HepG2 (cell line): ENCODE data around the gene RILP.

Experiments
- DPF2 ChIP-seq: sonication (generic); formaldehyde crosslinking; IDR thresholded peaks from 2 replicates; pipeline ENCODE4 v1.4.0; 2020; ENCODE audit warnings: mild to moderate bottlenecking, low read depth, missing genetic modification reagents, borderline replicate concordance
- SUZ12 ChIP-seq: fragments of 150-350 bp; IDR thresholded peaks from 2 replicates; pipeline ENCODE4 v1.6.1; 2014; ENCODE audit warnings: low read depth, low read length
- ZNF766 ChIP-seq: sonication (generic); formaldehyde crosslinking; IDR thresholded peaks from 2 replicates; pipeline ENCODE4 v1.5.0; 2020; ENCODE audit warnings: missing genetic modification reagents, borderline replicate concordance
- TF ChIP-seq, protein P1 (sequence below): IDR thresholded peaks from 2 replicates; pipeline ENCODE4 v1.6.1; 2016
- TF ChIP-seq, protein P2 (sequence below): sonication (generic); formaldehyde crosslinking; IDR thresholded peaks from 2 replicates; pipeline ENCODE4 v1.5.0; 2020; ENCODE audit warnings: mild to moderate bottlenecking, missing genetic modification reagents, moderate library complexity

DNA sequence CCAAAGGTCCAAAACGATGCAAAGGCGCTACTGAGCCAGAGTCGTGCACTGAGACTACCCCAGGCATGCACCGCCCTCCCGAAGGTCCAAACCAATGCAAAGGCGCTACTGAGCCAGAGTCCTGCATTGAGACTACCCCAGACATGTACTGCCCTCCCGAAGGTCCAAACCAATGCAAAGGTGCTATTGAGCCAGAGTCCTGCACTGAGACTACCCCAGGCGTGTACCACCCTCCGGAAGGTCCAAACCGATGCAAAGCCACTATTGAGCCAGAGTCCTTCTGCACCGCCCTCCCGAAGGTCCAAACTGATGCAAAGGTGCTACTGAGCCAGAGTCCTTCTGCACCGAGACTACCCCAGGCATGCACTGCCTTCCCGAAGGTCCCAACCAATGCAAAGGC lies 48.1 kb downstream of the RILP start:
- TF ChIP-seq ZNF766 (CRISPR knock-in tag) (no peak), DPF2 (CRISPR knock-in tag) (no peak), SUZ12 (no peak)
- TF ChIP-seq, protein P1, sequence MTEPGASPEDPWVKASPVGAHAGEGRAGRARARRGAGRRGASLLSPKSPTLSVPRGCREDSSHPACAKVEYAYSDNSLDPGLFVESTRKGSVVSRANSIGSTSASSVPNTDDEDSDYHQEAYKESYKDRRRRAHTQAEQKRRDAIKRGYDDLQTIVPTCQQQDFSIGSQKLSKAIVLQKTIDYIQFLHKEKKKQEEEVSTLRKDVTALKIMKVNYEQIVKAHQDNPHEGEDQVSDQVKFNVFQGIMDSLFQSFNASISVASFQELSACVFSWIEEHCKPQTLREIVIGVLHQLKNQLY = no peak
- TF ChIP-seq, protein P2, sequence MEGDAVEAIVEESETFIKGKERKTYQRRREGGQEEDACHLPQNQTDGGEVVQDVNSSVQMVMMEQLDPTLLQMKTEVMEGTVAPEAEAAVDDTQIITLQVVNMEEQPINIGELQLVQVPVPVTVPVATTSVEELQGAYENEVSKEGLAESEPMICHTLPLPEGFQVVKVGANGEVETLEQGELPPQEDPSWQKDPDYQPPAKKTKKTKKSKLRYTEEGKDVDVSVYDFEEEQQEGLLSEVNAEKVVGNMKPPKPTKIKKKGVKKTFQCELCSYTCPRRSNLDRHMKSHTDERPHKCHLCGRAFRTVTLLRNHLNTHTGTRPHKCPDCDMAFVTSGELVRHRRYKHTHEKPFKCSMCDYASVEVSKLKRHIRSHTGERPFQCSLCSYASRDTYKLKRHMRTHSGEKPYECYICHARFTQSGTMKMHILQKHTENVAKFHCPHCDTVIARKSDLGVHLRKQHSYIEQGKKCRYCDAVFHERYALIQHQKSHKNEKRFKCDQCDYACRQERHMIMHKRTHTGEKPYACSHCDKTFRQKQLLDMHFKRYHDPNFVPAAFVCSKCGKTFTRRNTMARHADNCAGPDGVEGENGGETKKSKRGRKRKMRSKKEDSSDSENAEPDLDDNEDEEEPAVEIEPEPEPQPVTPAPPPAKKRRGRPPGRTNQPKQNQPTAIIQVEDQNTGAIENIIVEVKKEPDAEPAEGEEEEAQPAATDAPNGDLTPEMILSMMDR (CRISPR knock-in tag) = no peak
